PFSK-1 (cell line): ENCODE data around the gene ZNF281.

Source experiments
- POLR2AphosphoS5 ChIP-seq: IDR thresholded peaks from 2 replicates; pipeline ENCODE4 v1.6.1; 2012; ENCODE audit warnings: low read depth, mild to moderate bottlenecking, control low read depth, low read length, moderate library complexity
- REST ChIP-seq, 2 experiments: IDR thresholded peaks; 2 replicates each; pipeline versions ENCODE4 v1.6.1 to v1.8.0; 2011 to 2012; ENCODE audit warnings: low read depth in 2 of 2, low read length in 2 of 2, control low read depth in 1 of 2, inconsistent platforms in 1 of 2, mild to moderate bottlenecking in 1 of 2, moderate library complexity in 1 of 2; ENCODE audit not compliant: insufficient read depth in 1 of 2

DNA sequence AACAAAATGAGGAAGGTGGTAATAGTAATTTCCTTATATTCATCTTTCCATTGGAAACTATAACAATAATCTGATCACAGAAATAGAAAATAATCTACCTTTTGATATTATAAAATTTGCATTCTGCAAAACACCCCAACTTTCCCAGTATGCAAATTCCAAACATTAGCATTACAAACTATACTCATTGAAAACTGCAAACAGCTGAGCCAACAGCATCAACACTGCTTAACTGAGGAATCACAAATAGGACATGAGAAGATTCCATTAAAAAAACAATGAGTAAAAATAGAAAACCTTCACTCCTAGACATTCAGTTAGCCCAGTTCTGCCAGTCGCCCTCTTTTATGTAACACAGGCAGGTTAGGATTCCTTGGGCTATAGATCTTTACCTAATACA is 18.1 kb downstream of the ZNF281 start:
- TF ChIP-seq REST (IDR thresholded peaks at IDR 0.05; ENCODE audit: insufficient read depth in 1 of 2, low read depth in 2 of 2, low read length in 2 of 2) (no peak), POLR2AphosphoS5 (no peak)
